A673 (cell line): ENCODE measurements around the gene SEC14L5.

Experiments
- EZH2 ChIP-seq: fragments of 200-600 bp; sonication (generic); IDR thresholded peaks from 2 replicates; pipeline ENCODE4 v1.6.1; 2017; ENCODE audit warnings: borderline replicate concordance, low read depth, mild to moderate bottlenecking, mixed read lengths, antibody characterized with exemption, low read length; ENCODE audit not compliant: poor library complexity, severe bottlenecking
- TF ChIP-seq, protein P1 (sequence below): fragments of 300-800, 200-600 bp; sonication (generic); conservative IDR thresholded peaks from 2 replicates; pipeline ENCODE4 v1.5.1; 2017; ENCODE audit warnings: low read depth, mild to moderate bottlenecking, antibody characterized with exemption, low read length, moderate library complexity, mixed read lengths

GRCh38 chr16:4937782-4938682 lies 20.1 kb upstream of the SEC14L5 start:
- TF ChIP-seq, protein P1, sequence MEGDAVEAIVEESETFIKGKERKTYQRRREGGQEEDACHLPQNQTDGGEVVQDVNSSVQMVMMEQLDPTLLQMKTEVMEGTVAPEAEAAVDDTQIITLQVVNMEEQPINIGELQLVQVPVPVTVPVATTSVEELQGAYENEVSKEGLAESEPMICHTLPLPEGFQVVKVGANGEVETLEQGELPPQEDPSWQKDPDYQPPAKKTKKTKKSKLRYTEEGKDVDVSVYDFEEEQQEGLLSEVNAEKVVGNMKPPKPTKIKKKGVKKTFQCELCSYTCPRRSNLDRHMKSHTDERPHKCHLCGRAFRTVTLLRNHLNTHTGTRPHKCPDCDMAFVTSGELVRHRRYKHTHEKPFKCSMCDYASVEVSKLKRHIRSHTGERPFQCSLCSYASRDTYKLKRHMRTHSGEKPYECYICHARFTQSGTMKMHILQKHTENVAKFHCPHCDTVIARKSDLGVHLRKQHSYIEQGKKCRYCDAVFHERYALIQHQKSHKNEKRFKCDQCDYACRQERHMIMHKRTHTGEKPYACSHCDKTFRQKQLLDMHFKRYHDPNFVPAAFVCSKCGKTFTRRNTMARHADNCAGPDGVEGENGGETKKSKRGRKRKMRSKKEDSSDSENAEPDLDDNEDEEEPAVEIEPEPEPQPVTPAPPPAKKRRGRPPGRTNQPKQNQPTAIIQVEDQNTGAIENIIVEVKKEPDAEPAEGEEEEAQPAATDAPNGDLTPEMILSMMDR, result no peak
- TF ChIP-seq EZH2, result no peak
